H1 (cell line): ENCODE measurements around the gene FAM13C. TPM values are rescaled to one million over a fixed set of nuclear protein-coding genes. Genes with fewer than 3 reads are reported as not detected.

Experiments
- CTCF ChIA-PET: fragments of 300-600 bp; sonication (Branson Sonifier 250); formaldehyde crosslinking; loops from one replicate; lab custom pipeline; 2021; ENCODE audit not compliant: partially characterized antibody; lab: Charles Lee
- POLR2A ChIA-PET: fragments of 300-600 bp; sonication (Branson Sonifier 250); formaldehyde crosslinking; loops from one replicate; lab custom pipeline; 2021; ENCODE audit warnings: inconsistent platforms; ENCODE audit not compliant: partially characterized antibody; lab: Charles Lee
- DNase-seq, 2 experiments: peaks; one replicate each; pipeline versions ENCODE4 v3.0.0 to v3.0.0-alpha.2; 2010 to 2022; ENCODE audit warnings: low spot score in 2 of 2, low read depth in 1 of 2, mixed read lengths in 1 of 2
- FAIRE-seq: peaks from 2 replicates; lab custom pipeline; 2011; peaks lifted over from hg19 to GRCh38; lab: Jason Lieb, UNC
- H2AFZ ChIP-seq: 2 replicates; pipeline ENCODE4 v1.8.1; 2012; ENCODE audit warnings: low read length, inconsistent platforms
- H2AK5ac ChIP-seq: 2 replicates; pipeline ENCODE4 v1.6.1; 2013; ENCODE audit warnings: low read depth, low read length
- H2BK120ac ChIP-seq: replicated peaks from 2 replicates; pipeline ENCODE3; 2013; ENCODE audit warnings: low read depth, low read length, inconsistent platforms
- H2BK12ac ChIP-seq: 2 replicates; pipeline ENCODE4 v1.6.1; 2013; ENCODE audit warnings: low read depth, low read length
- H2BK15ac ChIP-seq: 2 replicates; pipeline ENCODE4 v1.6.1; 2013; ENCODE audit warnings: low read length
- H2BK20ac ChIP-seq: 2 replicates; pipeline ENCODE4 v1.6.1; 2013; ENCODE audit warnings: low read length
- H2BK5ac ChIP-seq: 2 replicates; pipeline ENCODE4 v1.6.1; 2013; ENCODE audit warnings: low read depth, low read length
- H3K14ac ChIP-seq: 2 replicates; pipeline ENCODE4 v1.6.1; 2013; ENCODE audit warnings: inconsistent platforms; ENCODE audit not compliant: insufficient read length
- H3K18ac ChIP-seq: 2 replicates; pipeline ENCODE4 v1.6.1; 2013; ENCODE audit warnings: low read length; ENCODE audit errors: extremely low read depth
- H3K23ac ChIP-seq: 2 replicates; pipeline ENCODE4 v1.6.1; 2013; ENCODE audit warnings: inconsistent platforms; ENCODE audit not compliant: insufficient read length
- H3K23me2 ChIP-seq: 2 replicates; pipeline ENCODE4 v1.6.1; 2013; ENCODE audit warnings: low read depth, low read length
- H3K27ac ChIP-seq: 2 replicates; pipeline ENCODE4 v1.6.1; 2011; ENCODE audit warnings: low read depth, low read length, inconsistent platforms
- H3K27me3 ChIP-seq, 4 experiments: replicated peaks in 1 of 4; 1 replicate in 1 of 4; 2 replicates in 3 of 4; pipeline versions ENCODE4 v1.6.1 to v1.8.1; 2011 to 2013; ENCODE audit warnings: low read length in 3 of 4, mild to moderate bottlenecking in 3 of 4, inconsistent platforms in 2 of 4, mixed read lengths in 2 of 4, moderate library complexity in 1 of 4; ENCODE audit not compliant: control insufficient read depth in 3 of 4, insufficient read depth in 3 of 4; ENCODE audit errors: extremely low read depth in 1 of 4
- H3K36me3 ChIP-seq, 4 experiments: 2 replicates each; pipeline versions ENCODE4 v1.6.1 to v1.8.1; 2011 to 2013; ENCODE audit warnings: mild to moderate bottlenecking in 4 of 4, low read length in 3 of 4, moderate library complexity in 2 of 4, control low read depth in 1 of 4, inconsistent platforms in 1 of 4; ENCODE audit not compliant: insufficient read depth in 4 of 4, control insufficient read depth in 2 of 4
- H3K4ac ChIP-seq: replicated peaks from 2 replicates; pipeline ENCODE3; 2013; ENCODE audit warnings: low read length, low read depth, mixed read lengths, inconsistent platforms; ENCODE audit not compliant: insufficient read length
- H3K4me1 ChIP-seq, 4 experiments: replicated peaks in 1 of 4; 1 replicate in 1 of 4; 2 replicates in 3 of 4; pipeline versions ENCODE4 v1.6.1 to v1.8.1; 2011 to 2013; ENCODE audit warnings: low read length in 3 of 4, inconsistent platforms in 2 of 4, mixed read lengths in 1 of 4; ENCODE audit not compliant: insufficient read depth in 4 of 4, control insufficient read depth in 3 of 4
- H3K4me2 ChIP-seq, 2 experiments: 2 replicates each; pipeline versions ENCODE4 v1.6.1 to v1.8.1; 2011 to 2013; ENCODE audit warnings: low read depth in 2 of 2, low read length in 2 of 2, control low read depth in 1 of 2, inconsistent platforms in 1 of 2, mild to moderate bottlenecking in 1 of 2; ENCODE audit not compliant: insufficient read depth in 1 of 2
- H3K4me3 ChIP-seq, 4 experiments: fragments of 200-600, 300-600 bp in 1 of 4; sonication (generic), shearing (Covaris generic), sonication (Bioruptor Twin) in 1 of 4; 2 replicates each; pipeline versions ENCODE4 v1.5.1 to v1.8.1; 2011 to 2016; ENCODE audit warnings: low read length in 4 of 4, low read depth in 3 of 4, control low read depth in 2 of 4, inconsistent platforms in 2 of 4, mild to moderate bottlenecking in 2 of 4, mixed read lengths in 1 of 4, moderate library complexity in 1 of 4; ENCODE audit not compliant: insufficient read depth in 2 of 4; ENCODE audit errors: extremely low read depth in 1 of 4
- H3K56ac ChIP-seq: replicated peaks from 2 replicates; pipeline ENCODE3; 2013; ENCODE audit warnings: low read depth, mild to moderate bottlenecking, mixed read lengths, low read length, inconsistent platforms; ENCODE audit not compliant: insufficient read length
- H3K79me1 ChIP-seq: 2 replicates; pipeline ENCODE4 v1.6.1; 2013; ENCODE audit warnings: low read depth, low read length, control low read depth
- H3K79me2 ChIP-seq, 2 experiments: 2 replicates each; pipeline versions ENCODE4 v1.6.1 to v1.8.1; 2012 to 2013; ENCODE audit warnings: low read length in 2 of 2, mild to moderate bottlenecking in 2 of 2, inconsistent platforms in 1 of 2; ENCODE audit not compliant: insufficient read depth in 2 of 2, control insufficient read depth in 1 of 2
- H3K9ac ChIP-seq, 4 experiments: replicated peaks in 1 of 4; 1 replicate in 1 of 4; 2 replicates in 3 of 4; pipeline versions ENCODE4 v1.6.1 to v1.8.1; 2011 to 2013; ENCODE audit warnings: low read depth in 3 of 4, low read length in 3 of 4, control low read depth in 2 of 4, mild to moderate bottlenecking in 2 of 4, moderate library complexity in 2 of 4, inconsistent platforms in 1 of 4; ENCODE audit errors: extremely low read depth in 1 of 4
- H3K9me3 ChIP-seq, 2 experiments: 2 replicates each; pipeline versions ENCODE4 v1.6.1 to v1.8.1; 2012 to 2013; ENCODE audit warnings: mild to moderate bottlenecking in 2 of 2, moderate library complexity in 2 of 2, control low read depth in 1 of 2, inconsistent platforms in 1 of 2, low read depth in 1 of 2, low read length in 1 of 2, mixed read lengths in 1 of 2; ENCODE audit not compliant: insufficient read depth in 2 of 2
- H4K20me1 ChIP-seq, 2 experiments: replicated peaks in 1 of 2; 2 replicates each; pipeline versions ENCODE3 to v1.8.1; 2011 to 2013; ENCODE audit warnings: inconsistent platforms in 2 of 2, low read length in 2 of 2, mild to moderate bottlenecking in 1 of 2; ENCODE audit not compliant: insufficient read depth in 2 of 2, control insufficient read depth in 1 of 2
- H4K5ac ChIP-seq: 2 replicates; pipeline ENCODE4 v1.6.1; 2013; ENCODE audit warnings: low read length, low read depth, mixed read lengths, inconsistent platforms; ENCODE audit not compliant: insufficient read length
- H4K8ac ChIP-seq: 2 replicates; pipeline ENCODE4 v1.8.0; 2013; ENCODE audit warnings: mild to moderate bottlenecking, moderate library complexity, low read length, inconsistent platforms; ENCODE audit not compliant: insufficient read depth; ENCODE audit errors: extremely low read depth
- H4K91ac ChIP-seq: replicated peaks from 2 replicates; pipeline ENCODE3; 2013; ENCODE audit warnings: low read length, mixed read lengths, inconsistent platforms; ENCODE audit not compliant: insufficient read length
- ASH2L ChIP-seq: fragments of 200-600, 300-600 bp; sonication (generic); IDR thresholded peaks from one replicate; pipeline ENCODE4 v1.7.1; 2017; ENCODE audit warnings: low read length
- BACH1 ChIP-seq: IDR thresholded peaks from 2 replicates; pipeline ENCODE4 v1.6.1; 2012; ENCODE audit warnings: low read length, improper control_type of control experiment
- CBX5 ChIP-seq: fragments of 300-800, 300-1000 bp; sonication (generic); IDR thresholded peaks from 2 replicates; pipeline ENCODE4 v1.7.1; 2016; ENCODE audit warnings: antibody characterized with exemption, low read length, low read depth
- CEBPB ChIP-seq: IDR thresholded peaks from 2 replicates; pipeline ENCODE4 v1.6.1; 2012; ENCODE audit warnings: low read depth, low read length
- CHD2 ChIP-seq: IDR thresholded peaks from 2 replicates; pipeline ENCODE4 v1.6.1; 2012; ENCODE audit warnings: low read length, improper control_type of control experiment
- FOSL1 ChIP-seq: IDR thresholded peaks from 2 replicates; pipeline ENCODE4 v1.6.1; 2011; ENCODE audit warnings: mild to moderate bottlenecking, low read depth, low read length, moderate library complexity; ENCODE audit not compliant: insufficient read depth
- GABPA ChIP-seq: IDR thresholded peaks from 2 replicates; pipeline ENCODE4 v1.6.1; 2011; ENCODE audit warnings: mild to moderate bottlenecking, low read length, moderate library complexity, borderline replicate concordance; ENCODE audit not compliant: insufficient read depth
- HDAC6 ChIP-seq: IDR thresholded peaks from one replicate; pipeline ENCODE4 v1.7.1; 2012; ENCODE audit warnings: low read depth, mild to moderate bottlenecking, inconsistent platforms, low read length, moderate library complexity
- NRF1 ChIP-seq: IDR thresholded peaks from 2 replicates; pipeline ENCODE4 v1.6.1; 2011; ENCODE audit warnings: mild to moderate bottlenecking, low read depth, low read length, improper control_type of control experiment
- RAD21 ChIP-seq, 2 experiments: IDR thresholded peaks in 1 of 2; conservative IDR thresholded peaks in 1 of 2; 2 replicates each; pipeline ENCODE4 v1.6.1; 2011; ENCODE audit warnings: low read depth in 2 of 2, low read length in 2 of 2, improper control_type of control experiment in 1 of 2, inconsistent platforms in 1 of 2, mild to moderate bottlenecking in 1 of 2, moderate library complexity in 1 of 2
- RFX5 ChIP-seq: IDR thresholded peaks from 2 replicates; pipeline ENCODE4 v1.6.1; 2011; ENCODE audit warnings: low read depth, low read length, improper control_type of control experiment, borderline replicate concordance
- RNF2 ChIP-seq: fragments of 200-900, 300-1000 bp; sonication (generic); IDR thresholded peaks from 2 replicates; pipeline ENCODE4 v1.7.1; 2016; ENCODE audit warnings: borderline replicate concordance, low read depth, mild to moderate bottlenecking, antibody characterized with exemption, low read length; ENCODE audit not compliant: poor library complexity, severe bottlenecking; ENCODE audit errors: missing control alignments
- SIRT6 ChIP-seq: IDR thresholded peaks from one replicate; pipeline ENCODE4 v1.7.1; 2012; ENCODE audit warnings: low read length, inconsistent platforms
- SP2 ChIP-seq: IDR thresholded peaks from 2 replicates; pipeline ENCODE4 v1.6.1; 2012; ENCODE audit warnings: mild to moderate bottlenecking, low read length, inconsistent platforms
- WGBS, 2 experiments: shearing (Covaris generic) in 1 of 2; methylation state at CpG; one replicate each; pipeline versions ENCODE4 v1.1.6 to v1.1.7; 2013 to 2015; ENCODE audit warnings: low lambda C conversion rate in 2 of 2, mixed read lengths in 2 of 2, inconsistent platforms in 1 of 2, low coverage in 1 of 2, missing lambda C conversion rate in 1 of 2; ENCODE audit not compliant: insufficient replicate concordance in 2 of 2, insufficient coverage in 1 of 2, insufficient read length in 1 of 2; ENCODE audit errors: extremely low coverage in 1 of 2, missing lambda C conversion rate in 1 of 2; 5-methylcytosine and 5-hydroxymethylcytosine counted together
- polyA plus RNA-seq, 7 experiments: library from polyadenylated mRNA; depleted of rRNA in 3 of 7; stranded (reverse) in 5 of 7; unstranded in 2 of 7; fragments of >200 nt in 5 of 7; fragments of 200-250 nt in 2 of 7; gene quantifications; 1 replicate in 5 of 7; 2 replicates in 1 of 7; 4 replicates in 1 of 7; pipeline versions ENCODE4 v1.2.1 to v1.2.3, GENCODE V29; 2011 to 2013; ENCODE audit warnings: missing spikeins in 2 of 7, mixed read lengths in 2 of 7
- total RNA-seq: library from RNA; stranded (reverse); fragmentation: NEBNext Ultra II Directional; extraction: Animal tissue kit (Norgen Biotek cat#: 25700); gene quantifications from 2 replicates; pipeline ENCODE4 v1.2.1, GENCODE V29; 2021

Gene FAM13C
- total and polyA plus RNA-seq, 2 of the 8 experiments (the other 6 are each of a cell fraction or from before 2014, with no cell fraction given) = 0.56 to 0.62 TPM

DNA sequence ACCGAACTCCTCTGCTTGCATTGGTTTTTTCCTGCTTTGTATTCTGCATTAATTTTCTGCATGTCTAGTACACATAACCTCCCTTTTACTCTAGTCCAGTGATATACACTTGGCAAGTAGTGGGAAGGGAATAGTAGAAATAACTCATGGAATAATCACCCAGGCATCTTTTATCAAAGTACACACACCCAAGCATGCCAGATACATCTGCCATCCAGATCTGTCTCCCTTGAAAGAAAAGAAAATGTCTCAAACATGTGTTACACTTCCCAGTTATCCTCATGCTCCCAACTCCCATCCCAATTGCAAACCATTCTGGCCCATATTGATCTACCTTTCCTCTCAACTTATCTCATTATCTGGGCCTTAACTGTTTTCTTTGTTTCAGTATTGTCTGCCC, 106.9 kb downstream of the FAM13C start:
- ChIA-PET POLR2A (no interaction called here), CTCF (no interaction called here)
- Histone ChIP-seq H2BK120ac (no peak overlapping the region), H2BK20ac (no peak overlapping the region), H3K4me3 (no peak overlapping the region), H2BK5ac (no peak overlapping the region), H3K4me1 (no peaks in the 10 kb centered on the region), H2BK12ac (no peak overlapping the region), H2AFZ (no peak overlapping the region), H3K23ac (no peak overlapping the region), H3K4me2 (no peak overlapping the region), H3K79me2 (no peaks in the 10 kb centered on the region), H3K79me1 (no peaks in the 10 kb centered on the region), H3K4ac (no peak overlapping the region), H3K56ac (no peak overlapping the region), H3K36me3 (no peaks in the 10 kb centered on the region), H2AK5ac (no peak overlapping the region), H4K8ac (no peak overlapping the region), H4K91ac (no peak overlapping the region), H4K20me1 (no peaks in the 10 kb centered on the region), H3K27me3 (no peaks in the 10 kb centered on the region), H4K5ac (no peak overlapping the region), H3K14ac (no peak overlapping the region), H3K23me2 (no peaks in the 10 kb centered on the region), H3K9me3 (no peaks in the 10 kb centered on the region), H3K27ac (no peak overlapping the region), H2BK15ac (no peak overlapping the region), H3K18ac (no peak overlapping the region), H3K9ac (no peak overlapping the region)
- WGBS, 2 experiments = 90% methylated on average over 1 of the region's 1 CpG; no CpG with 5 or more reads in 1 of the 2 experiments
- TF ChIP-seq CHD2 = no peak
- TF ChIP-seq CEBPB = no peak
- TF ChIP-seq BACH1 = no peak
- TF ChIP-seq RAD21 (IDR thresholded peaks at IDR 0.05 in 1 of 2, conservative IDR thresholded peaks at IDR 0.05 in 1 of 2; ENCODE audit: low read depth in 2 of 2, low read length in 2 of 2) = no peak
- no peak for TF ChIP-seq NRF1
- TF ChIP-seq FOSL1 = no peak
- TF ChIP-seq GABPA = no peak
- no peak for TF ChIP-seq ASH2L
- TF ChIP-seq SIRT6 = no peak
- TF ChIP-seq CBX5 = no peak
- TF ChIP-seq SP2 = no peak
- TF ChIP-seq HDAC6 = no peak
- no peak for TF ChIP-seq RFX5
- TF ChIP-seq RNF2 = no peak
- DNase-seq = no peak
- FAIRE-seq = no peak
